Activated CD8-positive, alpha-beta T cell treated with anti-CD3 and anti-CD28 coated beads for 36 hours (primary cell): ENCODE results near the gene GNB5. TPM values are rescaled to one million over a fixed set of nuclear protein-coding genes. Genes with fewer than 3 reads are reported as not detected.

ENCODE experiments used
- ATAC-seq: fragments of 200-7000 bp; cut with Tn5 transposase; one replicate; pipeline ENCODE4 v1.10.0; 2021; ENCODE audit warnings: mild to moderate bottlenecking, moderate library complexity
- CTCF ChIA-PET: fragments of 350-600 bp; sonication (Branson Sonifier 250); formaldehyde crosslinking; loops from one replicate; lab custom pipeline; 2021; ENCODE audit warnings: antibody characterized with exemption; lab: Charles Lee
- POLR2A ChIA-PET: fragments of 350-600 bp; sonication (Branson Sonifier 250); formaldehyde crosslinking; loops from one replicate; lab custom pipeline; 2021; ENCODE audit warnings: antibody characterized with exemption; lab: Charles Lee
- DNase-seq: peaks from one replicate; pipeline ENCODE4 v3.0.0-alpha.2; 2020
- H3K27ac Mint-ChIP-seq: one replicate; pipeline ENCODE4 v1.8.0; 2021; ENCODE audit warnings: mild to moderate bottlenecking, mixed read lengths
- H3K27me3 Mint-ChIP-seq: one replicate; pipeline ENCODE4 v1.8.0; 2021; ENCODE audit warnings: mixed read lengths
- H3K36me3 Mint-ChIP-seq: one replicate; pipeline ENCODE4 v1.8.0; 2021; ENCODE audit warnings: low read depth, mixed read lengths
- H3K4me1 Mint-ChIP-seq: one replicate; pipeline ENCODE4 v1.8.0; 2021; ENCODE audit warnings: low read depth, mixed read lengths
- H3K4me3 Mint-ChIP-seq: one replicate; pipeline ENCODE4 v1.8.0; 2021; ENCODE audit warnings: mild to moderate bottlenecking, moderate library complexity, mixed read lengths
- H3K9me3 Mint-ChIP-seq: one replicate; pipeline ENCODE4 v1.8.0; 2021; ENCODE audit warnings: mixed read lengths
- CTCF ChIP-seq: fragments of 200-600 bp; IDR thresholded peaks from one replicate; pipeline ENCODE4 v1.8.0; 2022; ENCODE audit warnings: antibody characterized with exemption, mild to moderate bottlenecking
- intact Hi-C: fragments of 100-400 bp; cut with micrococcal nuclease; formaldehyde crosslinking; loops from one replicate; pipeline ENCODE4 v1.10.0; 2022
- total RNA-seq, 2 experiments: library from RNA; stranded (reverse); gene quantifications; one replicate each; pipeline ENCODE4 v1.2.3, GENCODE V29; 2021

Gene GNB5
- total RNA-seq, 2 experiments from 2014 or later = 16.8 to 17.5 TPM

GRCh38 chr15:52133510-52134220, 57.5 kb downstream of the GNB5 start:
- ChIA-PET POLR2A (interaction anchor here (0.7 kb wide), 1 partner anchor 163 kb away, joined by 3 read pairs; no protein-coding TSS in a partner anchor), CTCF (interaction anchor here (0.7 kb wide), 1 partner anchor 94 kb away, joined by 3 read pairs; no protein-coding TSS in a partner anchor)
- H3K36me3 Mint-ChIP-seq = peaks cover 4% of the 10 kb centered on the region
- no peak for ATAC-seq
- no peak overlapping the region for H3K27ac Mint-ChIP-seq
- H3K27me3 Mint-ChIP-seq = no peaks in the 10 kb centered on the region
- no peak overlapping the region for H3K4me3 Mint-ChIP-seq
- no peaks in the 10 kb centered on the region for H3K9me3 Mint-ChIP-seq
- peaks cover 18% of the 10 kb centered on the region for H3K4me1 Mint-ChIP-seq
- no peak for DNase-seq
- intact Hi-C loops = no loop called here
- TF ChIP-seq CTCF = no peak

GRCh38 chr15:52132066-52132465, 59.1 kb downstream of the GNB5 start:
- no peak overlapping the region for H3K4me3 Mint-ChIP-seq
- H3K4me1 Mint-ChIP-seq = peaks cover 16% of the 10 kb centered on the region
- no peak for ATAC-seq
- H3K36me3 Mint-ChIP-seq = peaks cover 4% of the 10 kb centered on the region
- H3K27ac Mint-ChIP-seq = no peak overlapping the region
- no peak for TF ChIP-seq CTCF
- ChIA-PET POLR2A (interaction anchor here (1.0 kb wide), 1 partner anchor 17 kb away, joined by 3 read pairs; no protein-coding TSS in a partner anchor), CTCF (no interaction called here)
- DNase-seq = no peak
- no peaks in the 10 kb centered on the region for H3K9me3 Mint-ChIP-seq
- no peaks in the 10 kb centered on the region for H3K27me3 Mint-ChIP-seq
- intact Hi-C loops = no loop called here

GRCh38 chr15:52128568-52128967, 62.6 kb downstream of the GNB5 start:
- no peak for ATAC-seq
- ChIA-PET POLR2A (no interaction called here), CTCF (interaction anchor here (0.9 to 2.7 kb wide), 2 partner anchors 11 to 240 kb away, joined by 3 to 12 read pairs; no protein-coding TSS in a partner anchor)
- H3K4me1 Mint-ChIP-seq = no peaks in the 10 kb centered on the region
- no peak overlapping the region for H3K27ac Mint-ChIP-seq
- no peaks in the 10 kb centered on the region for H3K27me3 Mint-ChIP-seq
- DNase-seq = no peak
- H3K36me3 Mint-ChIP-seq = peaks cover 4% of the 10 kb centered on the region
- no peaks in the 10 kb centered on the region for H3K9me3 Mint-ChIP-seq
- intact Hi-C loops = no loop called here
- no peak for TF ChIP-seq CTCF
- H3K4me3 Mint-ChIP-seq = no peak overlapping the region

GRCh38 chr15:52124270-52124880, 66.8 kb downstream of the GNB5 start:
- Mint-ChIP-seq H3K4me3 (no peak overlapping the region), H3K36me3 (no peaks in the 10 kb centered on the region), H3K9me3 (no peaks in the 10 kb centered on the region), H3K27me3 (no peaks in the 10 kb centered on the region), H3K4me1 (no peaks in the 10 kb centered on the region), H3K27ac (no peak overlapping the region)
- intact Hi-C loops = no loop called here
- POLR2A ChIA-PET = interaction anchor here (1.3 kb wide), 1 partner anchor 18 kb away, joined by 3 read pairs; no protein-coding TSS in a partner anchor
- CTCF ChIA-PET = interaction anchor here (0.9 kb wide), 1 partner anchor 46 kb away, joined by 3 read pairs; no protein-coding TSS in a partner anchor
- TF ChIP-seq CTCF = no peak
- peak; percentile 58 for ATAC-seq
- no peak for DNase-seq

GRCh38 chr15:52121896-52122295, 69.3 kb downstream of the GNB5 start:
- ATAC-seq (no peak), DNase-seq (no peak)
- Mint-ChIP-seq H3K9me3 (no peaks in the 10 kb centered on the region), H3K27ac (no peak overlapping the region), H3K27me3 (no peaks in the 10 kb centered on the region), H3K4me1 (no peaks in the 10 kb centered on the region), H3K4me3 (no peak overlapping the region), H3K36me3 (no peaks in the 10 kb centered on the region)
- ChIA-PET POLR2A (interaction anchor here (0.6 kb wide), 2 partner anchors 9 to 118 kb away, joined by 3 read pairs; partner anchors contain the start of gene BCL2L10), CTCF (interaction anchor here (1.0 kb wide), 1 partner anchor 19 kb away, joined by 3 read pairs; no protein-coding TSS in a partner anchor)
- intact Hi-C loops = no loop called here
- no peak for TF ChIP-seq CTCF
